Keratinocyte (primary cell): ENCODE data around the gene TOP2A. TPM values are rescaled to one million over a fixed set of nuclear protein-coding genes. Genes with fewer than 3 reads are reported as not detected.

Experiments
- DNase-seq: peaks from one replicate; pipeline ENCODE4 v3.0.0-alpha.2; 2011; ENCODE audit warnings: low read depth, missing footprints, low spot score
- FAIRE-seq: peaks from 2 replicates; lab custom pipeline; 2011; peaks lifted over from hg19 to GRCh38; lab: Jason Lieb, UNC
- H2AFZ ChIP-seq: 2 replicates; pipeline ENCODE4 v1.6.0; 2012; ENCODE audit warnings: low read length, control low read depth, inconsistent platforms; ENCODE audit not compliant: control insufficient read depth
- H3K27ac ChIP-seq: 2 replicates; pipeline ENCODE4 v1.5.1; 2011; ENCODE audit warnings: low read length; ENCODE audit not compliant: control insufficient read depth, insufficient read depth
- H3K27me3 ChIP-seq: 3 replicates; pipeline ENCODE4 v1.6.0; 2011; ENCODE audit warnings: low read length; ENCODE audit not compliant: control insufficient read depth, insufficient read depth; ENCODE audit errors: extremely low read depth
- H3K36me3 ChIP-seq, 2 experiments: 2 replicates in 1 of 2; 3 replicates in 1 of 2; pipeline ENCODE4 v1.5.1; 2011; ENCODE audit warnings: low read length in 2 of 2, mild to moderate bottlenecking in 1 of 2; ENCODE audit not compliant: control insufficient read depth in 2 of 2, insufficient read depth in 2 of 2; ENCODE audit errors: extremely low read depth in 1 of 2
- H3K4me1 ChIP-seq: 3 replicates; pipeline ENCODE4 v1.5.1; 2011; ENCODE audit warnings: low read length; ENCODE audit not compliant: control insufficient read depth, insufficient read depth; ENCODE audit errors: extremely low read depth
- H3K4me2 ChIP-seq: 3 replicates; pipeline ENCODE4 v1.6.0; 2011; ENCODE audit warnings: low read depth, low read length; ENCODE audit not compliant: control insufficient read depth, insufficient read depth; ENCODE audit errors: extremely low read depth
- H3K4me3 ChIP-seq, 3 experiments: fragments of 200-600 bp in 1 of 3; sonication (generic) in 1 of 3; 2 replicates in 2 of 3; 3 replicates in 1 of 3; pipeline ENCODE4 v1.5.1; 2011 to 2016; ENCODE audit warnings: low read length in 3 of 3, mild to moderate bottlenecking in 3 of 3, control low read depth in 2 of 3, inconsistent platforms in 1 of 3, low read depth in 1 of 3, mixed read lengths in 1 of 3, mixed run types in 1 of 3, moderate library complexity in 1 of 3; ENCODE audit not compliant: control insufficient read depth in 2 of 3, insufficient read depth in 2 of 3; ENCODE audit errors: extremely low read depth in 1 of 3
- H3K79me2 ChIP-seq: 2 replicates; pipeline ENCODE4 v1.6.0; 2012; ENCODE audit warnings: low read length; ENCODE audit not compliant: control insufficient read depth, insufficient read depth
- H3K9ac ChIP-seq: 3 replicates; pipeline ENCODE4 v1.6.0; 2011; ENCODE audit warnings: low read length; ENCODE audit not compliant: control insufficient read depth, insufficient read depth; ENCODE audit errors: extremely low read depth
- H3K9me1 ChIP-seq: 3 replicates; pipeline ENCODE4 v1.6.0; 2011; ENCODE audit warnings: low read length; ENCODE audit not compliant: control insufficient read depth, insufficient read depth; ENCODE audit errors: extremely low read depth
- H3K9me3 ChIP-seq: 2 replicates; pipeline ENCODE4 v1.5.1; 2012; ENCODE audit warnings: low read depth, low read length; ENCODE audit not compliant: control insufficient read depth
- H4K20me1 ChIP-seq: 3 replicates; pipeline ENCODE4 v1.6.0; 2011; ENCODE audit warnings: low read length; ENCODE audit not compliant: control insufficient read depth, insufficient read depth; ENCODE audit errors: extremely low read depth
- EZH2 ChIP-seq: IDR thresholded peaks from one replicate; pipeline ENCODE4 v1.6.1; 2012; ENCODE audit warnings: inconsistent platforms, mild to moderate bottlenecking, low read length, moderate library complexity
- dilution Hi-C: fragments of 300-500 bp; cut with MboI; formaldehyde crosslinking; loops from one replicate; pipeline ENCODE4 v1.7.0; 2020; ENCODE audit warnings: low sequenced_read_pairs; ENCODE audit not compliant: extremely low pct_ligation_motif_present
- polyA plus RNA-seq, 5 experiments: library from polyadenylated mRNA; depleted of rRNA in 3 of 5; stranded (reverse) in 3 of 5; stranded (forward) in 1 of 5; unstranded in 1 of 5; fragments of >200 nt; gene quantifications; 1 replicate in 1 of 5; 2 replicates in 3 of 5; 3 replicates in 1 of 5; pipeline versions ENCODE4 v1.2.1 to v1.2.3, GENCODE V29; 2011 to 2012; ENCODE audit warnings: missing spikeins in 2 of 5, low read depth in 1 of 5, low replicate concordance in 1 of 5
- TF ChIP-seq, protein P1 (sequence below), 3 experiments: IDR thresholded peaks in 1 of 3; conservative IDR thresholded peaks in 1 of 3; optimal IDR thresholded peaks in 1 of 3; 2 replicates in 2 of 3; 3 replicates in 1 of 3; pipeline versions ENCODE3 to v1.5.1; 2011; ENCODE audit warnings: low read length in 3 of 3, mild to moderate bottlenecking in 3 of 3, moderate library complexity in 2 of 3, control low read depth in 1 of 3, inconsistent platforms in 1 of 3; ENCODE audit not compliant: insufficient read depth in 2 of 3; ENCODE audit errors: extremely low read depth in 1 of 3

The TOP2A gene
- polyA plus RNA-seq, 1 donor (not counting 4 experiments of a cell fraction or from before 2014, with no cell fraction given), result 45.0 TPM

DNA sequence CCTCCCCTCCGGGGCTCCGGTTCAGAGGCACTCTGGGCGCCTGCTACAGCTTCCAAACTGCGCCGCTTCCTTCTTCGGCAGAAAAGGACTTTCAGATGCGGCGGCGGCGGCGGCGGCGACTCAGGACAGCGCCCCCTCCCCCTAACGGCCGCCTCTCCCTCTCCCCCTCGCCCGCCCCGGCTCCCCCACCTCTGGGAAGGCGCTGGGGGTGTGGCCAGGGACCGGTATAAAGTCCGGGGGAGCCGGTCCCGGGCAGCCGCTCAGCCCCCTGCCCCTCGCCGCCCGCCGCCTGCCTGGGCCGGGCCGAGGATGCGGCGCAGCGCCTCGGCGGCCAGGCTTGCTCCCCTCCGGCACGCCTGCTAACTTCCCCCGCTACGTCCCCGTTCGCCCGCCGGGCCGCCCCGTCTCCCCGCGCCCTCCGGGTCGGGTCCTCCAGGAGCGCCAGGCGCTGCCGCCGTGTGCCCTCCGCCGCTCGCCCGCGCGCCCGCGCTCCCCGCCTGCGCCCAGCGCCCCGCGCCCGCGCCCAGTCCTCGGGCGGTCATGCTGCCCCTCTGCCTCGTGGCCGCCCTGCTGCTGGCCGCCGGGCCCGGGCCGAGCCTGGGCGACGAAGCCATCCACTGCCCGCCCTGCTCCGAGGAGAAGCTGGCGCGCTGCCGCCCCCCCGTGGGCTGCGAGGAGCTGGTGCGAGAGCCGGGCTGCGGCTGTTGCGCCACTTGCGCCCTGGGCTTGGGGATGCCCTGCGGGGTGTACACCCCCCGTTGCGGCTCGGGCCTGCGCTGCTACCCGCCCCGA, 25.7 kb upstream of the TOP2A start, which contains the start of gene IGFBP4:
Gene IGFBP4 (plus strand): TSS at position 255 of the 792 bp plus-strand sequence. CDS start 286 bp downstream, at position 541.
- no peaks in the 10 kb centered on the region for H3K9me3 ChIP-seq
- H4K20me1 ChIP-seq, result no peaks in the 10 kb centered on the region
- H3K36me3 ChIP-seq, result no peaks in the 10 kb centered on the region
- H3K27ac ChIP-seq, result no peak within 1 kb of the TSS
- TF ChIP-seq, protein P1, sequence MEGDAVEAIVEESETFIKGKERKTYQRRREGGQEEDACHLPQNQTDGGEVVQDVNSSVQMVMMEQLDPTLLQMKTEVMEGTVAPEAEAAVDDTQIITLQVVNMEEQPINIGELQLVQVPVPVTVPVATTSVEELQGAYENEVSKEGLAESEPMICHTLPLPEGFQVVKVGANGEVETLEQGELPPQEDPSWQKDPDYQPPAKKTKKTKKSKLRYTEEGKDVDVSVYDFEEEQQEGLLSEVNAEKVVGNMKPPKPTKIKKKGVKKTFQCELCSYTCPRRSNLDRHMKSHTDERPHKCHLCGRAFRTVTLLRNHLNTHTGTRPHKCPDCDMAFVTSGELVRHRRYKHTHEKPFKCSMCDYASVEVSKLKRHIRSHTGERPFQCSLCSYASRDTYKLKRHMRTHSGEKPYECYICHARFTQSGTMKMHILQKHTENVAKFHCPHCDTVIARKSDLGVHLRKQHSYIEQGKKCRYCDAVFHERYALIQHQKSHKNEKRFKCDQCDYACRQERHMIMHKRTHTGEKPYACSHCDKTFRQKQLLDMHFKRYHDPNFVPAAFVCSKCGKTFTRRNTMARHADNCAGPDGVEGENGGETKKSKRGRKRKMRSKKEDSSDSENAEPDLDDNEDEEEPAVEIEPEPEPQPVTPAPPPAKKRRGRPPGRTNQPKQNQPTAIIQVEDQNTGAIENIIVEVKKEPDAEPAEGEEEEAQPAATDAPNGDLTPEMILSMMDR (optimal IDR thresholded peaks at IDR 0.05 in 1 of 3, IDR thresholded peaks at IDR 0.05 in 1 of 3, conservative IDR thresholded peaks at IDR 0.05 in 1 of 3; ENCODE audit: extremely low read depth in 1 of 3, insufficient read depth in 2 of 3, low read length in 3 of 3), result peak; percentile 35 to 86 (median 67)
- TF ChIP-seq EZH2, result no peak
- dilution Hi-C loops, result no loop called here
- peak within 1 kb of the TSS; percentile 53 for H2AFZ ChIP-seq
- peak within 1 kb of the TSS; percentile 51 for H3K9ac ChIP-seq
- peaks cover 35% of the 10 kb centered on the region for H3K27me3 ChIP-seq
- no peaks in the 10 kb centered on the region for H3K79me2 ChIP-seq
- no peak for FAIRE-seq
- H3K4me1 ChIP-seq, result peaks cover 6% of the 10 kb centered on the region
- no peak for DNase-seq
- H3K4me3 ChIP-seq, result peak within 1 kb of the TSS; percentile 29 to 56 (median 50)
- no peaks in the 10 kb centered on the region for H3K9me1 ChIP-seq
- H3K4me2 ChIP-seq, result peak within 1 kb of the TSS; percentile 74

DNA sequence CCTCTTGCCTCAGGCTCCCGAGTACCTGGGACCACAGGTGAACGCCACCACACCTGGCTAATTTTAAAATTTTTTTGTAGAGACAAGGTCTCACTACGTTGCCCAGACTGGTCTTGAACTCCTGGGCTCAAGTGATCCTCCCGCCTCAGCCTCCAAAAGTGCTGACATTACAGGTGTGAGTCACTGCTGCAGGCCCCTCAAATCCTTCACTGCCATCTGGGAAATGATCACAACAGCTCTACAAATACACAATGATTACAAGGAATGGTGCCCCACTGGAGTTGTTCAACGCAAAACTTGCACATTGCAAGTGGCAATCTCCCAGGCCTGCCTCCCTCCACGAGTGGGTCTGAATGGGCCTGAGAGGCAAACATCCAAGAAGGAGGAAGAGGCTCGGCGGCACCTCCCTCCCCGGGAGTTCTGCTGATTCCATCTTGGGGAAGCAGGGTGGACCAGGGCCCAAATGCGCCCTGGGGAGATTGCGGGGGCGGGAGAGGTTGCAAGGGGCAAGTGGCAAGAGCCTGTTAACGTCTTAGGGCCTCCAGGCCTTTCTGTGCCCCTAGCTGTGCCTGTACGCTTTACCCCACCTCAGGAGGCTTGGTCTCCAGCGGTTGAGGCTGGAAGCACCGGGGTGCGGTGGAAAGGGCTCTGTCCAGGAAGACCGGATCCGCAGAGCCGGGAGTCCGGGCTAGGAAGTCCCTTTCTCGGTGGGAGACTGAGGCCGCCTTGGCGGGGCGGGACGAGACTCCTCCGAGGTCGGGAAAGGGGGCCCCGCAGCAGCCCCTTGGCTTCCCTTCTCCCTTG, 24.9 kb upstream of the TOP2A start:
- no peaks in the 10 kb centered on the region for H3K36me3 ChIP-seq
- peak overlapping the region; percentile 51 for H3K9ac ChIP-seq
- no peaks in the 10 kb centered on the region for H3K9me3 ChIP-seq
- H3K9me1 ChIP-seq, result no peaks in the 10 kb centered on the region
- peaks cover 6% of the 10 kb centered on the region for H3K4me1 ChIP-seq
- H3K4me3 ChIP-seq, result peak overlapping the region in 2 of 3 experiments; percentile 29 to 56
- no peaks in the 10 kb centered on the region for H3K79me2 ChIP-seq
- H4K20me1 ChIP-seq, result no peaks in the 10 kb centered on the region
- peak overlapping the region; percentile 74 for H3K4me2 ChIP-seq
- peaks cover 27% of the 10 kb centered on the region for H3K27me3 ChIP-seq
- no peak overlapping the region for H3K27ac ChIP-seq
- DNase-seq, result no peak
- TF ChIP-seq EZH2, result no peak
- TF ChIP-seq, protein P1 (optimal IDR thresholded peaks at IDR 0.05 in 1 of 3, IDR thresholded peaks at IDR 0.05 in 1 of 3, conservative IDR thresholded peaks at IDR 0.05 in 1 of 3; ENCODE audit: extremely low read depth in 1 of 3, insufficient read depth in 2 of 3, low read length in 3 of 3), result peak in 1 of 3 experiments; percentile 1
- dilution Hi-C loops, result no loop called here
- peak overlapping the region; percentile 53 for H2AFZ ChIP-seq
- FAIRE-seq, result no peak
